ENCODE data around the gene EML4. TPM values are rescaled to one million over a fixed set of nuclear protein-coding genes. Genes with fewer than 3 reads are reported as not detected.

Gene EML4
- total and polyA plus RNA-seq, 2 of the 13 experiments (the other 11 are each of a cell fraction or from before 2014, with no cell fraction given) = 243 to 476 TPM

GRCh38 chr2:42132191-42132965, 36.8 kb upstream of the EML4 start:
- Histone ChIP-seq H3K27ac (ENCODE audit: extremely low read length, insufficient read depth, low read length) (peak overlapping the region; percentile 86), H3K36me3 (replicated peaks in 1 of 2; ENCODE audit: control insufficient read depth in 1 of 2, insufficient read depth in 2 of 2, low read length in 2 of 2) (no peaks in the 10 kb centered on the region), H2AFZ (ENCODE audit: low read length) (no peak overlapping the region), H3K9ac (ENCODE audit: insufficient read depth, low read depth, low read length) (peak overlapping the region; percentile 39), H3K79me2 (ENCODE audit: insufficient read depth, low read length) (peaks cover 36% of the 10 kb centered on the region), H3K27me3 (ENCODE audit: control insufficient read depth in 1 of 2, insufficient read depth in 2 of 2, low read length in 2 of 2) (no peaks in the 10 kb centered on the region), H4K20me1 (ENCODE audit: insufficient read depth, low read length) (no peaks in the 10 kb centered on the region), H3K4me3 (replicated peaks in 1 of 3; ENCODE audit: insufficient read depth in 1 of 3, low read depth in 2 of 3, low read length in 3 of 3) (peak overlapping the region in 1 of 3 experiments; percentile 53; a peak in 2 of 6 replicates), H3K4me2 (ENCODE audit: low read depth, low read length) (peak overlapping the region; percentile 62), H3K9me3 (ENCODE audit: low read length) (no peaks in the 10 kb centered on the region), H3K4me1 (ENCODE audit: insufficient read depth, low read length) (peaks cover 100% of the 10 kb centered on the region)
- DNase-seq (ENCODE audit: low spot score) (no peak), ATAC-seq (no peak; the same call in 2 of the 3 replicates), FAIRE-seq (no peak)
- ChIA-PET CTCF (ENCODE audit: low intra/inter-chr PET ratio, low total read pairs) (no interaction called here), POLR2A (interaction anchor here (1.0 to 6.5 kb wide), 27 partner anchors 8 to 285 kb away, joined by 3 to 110 read pairs (median 6); partner anchors contain the start of gene PKDCC)
- in situ Hi-C loops (cut with HindIII; ENCODE audit: extremely low pct_ligation_motif_present, low pct_unique_long_range_greater_than_20kb) = loop anchor here (5.0 kb wide), 1 partner anchor 40 kb away; no protein-coding TSS in a partner anchor
- BruUV-seq (replicated peaks) = TSS peak; percentile 60
- intact Hi-C loops (cut with micrococcal nuclease; ENCODE audit: unreplicated experiment) = no loop called here
- WGBS (ENCODE audit: low lambda C conversion rate) = 61% methylated on average over 8 of the region's 8 CpGs
- TF ChIP-seq ZNF83 (CRISPR knock-in tag; IDR thresholded peaks at IDR 0.05; ENCODE audit: borderline replicate concordance) = no peak
- TF ChIP-seq GTF3A (CRISPR knock-in tag; conservative IDR thresholded peaks at IDR 0.05) = no peak
- no peak for TF ChIP-seq ELF3 (CRISPR knock-in tag; IDR thresholded peaks at IDR 0.05)
- TF ChIP-seq MAFG (CRISPR knock-in tag; IDR thresholded peaks at IDR 0.05) = no peak
- 0 out of 2 replicates have a peak, but pooled peaks have one; percentile 15 for TF ChIP-seq ISL2 (CRISPR knock-in tag; IDR thresholded peaks at IDR 0.05)
- 0 out of 2 replicates have a peak, but pooled peaks have one; percentile 3 for TF ChIP-seq PBX2 (CRISPR knock-in tag; IDR thresholded peaks at IDR 0.05)
- no peak for TF ChIP-seq ZNF235 (CRISPR knock-in tag; IDR thresholded peaks at IDR 0.05; ENCODE audit: borderline replicate concordance)
- no peak for TF ChIP-seq ZNF280D (CRISPR knock-in tag; IDR thresholded peaks at IDR 0.05)
- no peak for TF ChIP-seq ZNF615 (CRISPR knock-in tag; IDR thresholded peaks at IDR 0.05; ENCODE audit: borderline replicate concordance)
- 0 out of 2 replicates have a peak, but pooled peaks have one; percentile 4 for TF ChIP-seq ZNF724P (CRISPR knock-in tag; IDR thresholded peaks at IDR 0.05; ENCODE audit: borderline replicate concordance)
- peak; percentile 72; the same call in 1 of the 2 replicates for TF ChIP-seq BRD4 (CRISPR knock-in tag; IDR thresholded peaks at IDR 0.05)
- TF ChIP-seq HNF4G (IDR thresholded peaks at IDR 0.05; ENCODE audit: borderline replicate concordance, low read depth, low read length) = no peak
- TF ChIP-seq HNF4G (CRISPR knock-in tag; IDR thresholded peaks at IDR 0.05; ENCODE audit: borderline replicate concordance, low read depth) = no peak
- no peak for TF ChIP-seq ZNF263 (CRISPR knock-in tag; IDR thresholded peaks at IDR 0.05)

All from HepG2 (cell line).